AG10803 (cell line): ENCODE data around the gene CNST.
A peak's percentile ranks its signal among the peaks of the same experiment; 100 is the strongest.

ENCODE experiments used
- DNase-seq: peaks from one replicate; pipeline ENCODE4 v3.0.0; 2010; ENCODE audit warnings: low read depth
- H3K4me3 ChIP-seq: 2 replicates; pipeline ENCODE4 v1.5.1; 2011; ENCODE audit warnings: mild to moderate bottlenecking, low read length, control low read depth
- CTCF ChIP-seq: conservative IDR thresholded peaks from 2 replicates; pipeline ENCODE4 v1.5.1; 2011; ENCODE audit warnings: mild to moderate bottlenecking, low read length, control low read depth, inconsistent platforms

The CNST gene

GRCh38 chr1:246591958-246592357, 25.7 kb downstream of the CNST start:
- peak; percentile 34 for DNase-seq
- H3K4me3 ChIP-seq: no peak overlapping the region
- no peak for TF ChIP-seq CTCF

GRCh38 chr1:246592695-246593094, 26.4 kb downstream of the CNST start:
- DNase-seq: peak; percentile 99
- TF ChIP-seq CTCF: no peak
- no peak overlapping the region for H3K4me3 ChIP-seq

- no peak for DNase-seq
- no peak overlapping the region for H3K4me3 ChIP-seq
- no peak for TF ChIP-seq CTCF
Observed at GRCh38 chr1:246595146-246595545, 28.9 kb downstream of the CNST start.

- DNase-seq: peak; percentile 89
- H3K4me3 ChIP-seq: no peak overlapping the region
- TF ChIP-seq CTCF: no peak
Observed at GRCh38 chr1:246597340-246597739, 31.1 kb downstream of the CNST start.

GRCh38 chr1:246597971-246598370, 31.7 kb downstream of the CNST start:
- no peak overlapping the region for H3K4me3 ChIP-seq
- TF ChIP-seq CTCF: no peak
- no peak for DNase-seq

- no peak for TF ChIP-seq CTCF
- H3K4me3 ChIP-seq: no peak overlapping the region
- DNase-seq: no peak
Observed at GRCh38 chr1:246599315-246599714, 33.1 kb downstream of the CNST start.

GRCh38 chr1:246600579-246600978, 34.3 kb downstream of the CNST start:
- no peak overlapping the region for H3K4me3 ChIP-seq
- no peak for DNase-seq
- no peak for TF ChIP-seq CTCF
